Epithelial cell of esophagus (primary cell): ENCODE results near the gene NAGPA.

Experiments used
- DNase-seq: peaks from one replicate; pipeline ENCODE4 v3.0.0; 2010; ENCODE audit warnings: low read depth
- H3K4me3 ChIP-seq: 2 replicates; pipeline ENCODE4 v1.5.1; 2011; ENCODE audit warnings: mild to moderate bottlenecking, low read length, control low read depth
- TF ChIP-seq, protein P1 (sequence below): IDR thresholded peaks from 2 replicates; pipeline ENCODE4 v1.5.1; 2011; ENCODE audit warnings: low read depth, mild to moderate bottlenecking, low read length, control low read depth, inconsistent platforms; ENCODE audit not compliant: insufficient read depth; ENCODE audit errors: missing control alignments

NAGPA gene

DNA sequence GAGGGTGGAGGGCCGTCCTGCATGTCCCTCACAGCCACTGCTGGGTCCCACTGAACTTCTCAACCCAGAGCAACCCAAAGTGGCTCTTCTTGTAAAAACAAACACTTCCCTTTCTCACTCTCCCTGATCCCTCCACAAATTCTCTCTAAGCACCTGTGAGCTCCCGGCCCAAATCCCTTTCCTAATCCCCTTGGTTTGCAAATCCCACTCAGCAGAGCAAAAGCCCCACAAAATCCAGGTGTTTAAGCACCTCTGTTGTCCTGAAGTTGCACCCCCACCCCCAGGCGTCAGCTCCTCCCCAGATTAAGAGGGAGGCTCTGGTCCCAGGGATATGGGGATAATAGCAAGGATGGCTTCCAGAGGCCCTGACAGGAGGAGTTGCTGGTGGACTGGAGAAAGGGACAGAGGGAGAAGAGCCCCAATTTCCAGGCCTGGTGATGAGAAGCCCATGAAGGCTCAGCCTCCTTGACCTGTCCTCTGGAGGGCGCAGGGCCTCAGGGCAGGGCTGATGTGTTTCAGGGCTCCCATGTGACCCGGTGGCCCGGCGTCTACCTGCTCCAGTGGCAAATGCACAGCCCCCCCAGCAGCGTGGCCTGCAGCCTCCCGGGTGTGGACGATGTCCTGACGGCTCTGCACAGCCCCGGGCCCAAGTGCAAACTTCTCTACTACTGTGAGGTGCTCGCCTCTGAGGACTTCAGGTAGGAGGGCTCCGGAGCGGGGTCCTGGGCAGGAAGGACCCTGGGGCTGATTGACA is 23.0 kb downstream of the NAGPA start:
- TF ChIP-seq, protein P1, sequence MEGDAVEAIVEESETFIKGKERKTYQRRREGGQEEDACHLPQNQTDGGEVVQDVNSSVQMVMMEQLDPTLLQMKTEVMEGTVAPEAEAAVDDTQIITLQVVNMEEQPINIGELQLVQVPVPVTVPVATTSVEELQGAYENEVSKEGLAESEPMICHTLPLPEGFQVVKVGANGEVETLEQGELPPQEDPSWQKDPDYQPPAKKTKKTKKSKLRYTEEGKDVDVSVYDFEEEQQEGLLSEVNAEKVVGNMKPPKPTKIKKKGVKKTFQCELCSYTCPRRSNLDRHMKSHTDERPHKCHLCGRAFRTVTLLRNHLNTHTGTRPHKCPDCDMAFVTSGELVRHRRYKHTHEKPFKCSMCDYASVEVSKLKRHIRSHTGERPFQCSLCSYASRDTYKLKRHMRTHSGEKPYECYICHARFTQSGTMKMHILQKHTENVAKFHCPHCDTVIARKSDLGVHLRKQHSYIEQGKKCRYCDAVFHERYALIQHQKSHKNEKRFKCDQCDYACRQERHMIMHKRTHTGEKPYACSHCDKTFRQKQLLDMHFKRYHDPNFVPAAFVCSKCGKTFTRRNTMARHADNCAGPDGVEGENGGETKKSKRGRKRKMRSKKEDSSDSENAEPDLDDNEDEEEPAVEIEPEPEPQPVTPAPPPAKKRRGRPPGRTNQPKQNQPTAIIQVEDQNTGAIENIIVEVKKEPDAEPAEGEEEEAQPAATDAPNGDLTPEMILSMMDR = no peak
- DNase-seq = no peak

GRCh38 chr16:5008311-5008731 is 25.4 kb downstream of the NAGPA start:
- DNase-seq = no peak
- TF ChIP-seq, protein P1 = no peak
- H3K4me3 ChIP-seq = no peak overlapping the region

More for the DNA sequence above, 23.0 kb downstream of the NAGPA start:
- H3K4me3 ChIP-seq = no peak overlapping the region

DNA sequence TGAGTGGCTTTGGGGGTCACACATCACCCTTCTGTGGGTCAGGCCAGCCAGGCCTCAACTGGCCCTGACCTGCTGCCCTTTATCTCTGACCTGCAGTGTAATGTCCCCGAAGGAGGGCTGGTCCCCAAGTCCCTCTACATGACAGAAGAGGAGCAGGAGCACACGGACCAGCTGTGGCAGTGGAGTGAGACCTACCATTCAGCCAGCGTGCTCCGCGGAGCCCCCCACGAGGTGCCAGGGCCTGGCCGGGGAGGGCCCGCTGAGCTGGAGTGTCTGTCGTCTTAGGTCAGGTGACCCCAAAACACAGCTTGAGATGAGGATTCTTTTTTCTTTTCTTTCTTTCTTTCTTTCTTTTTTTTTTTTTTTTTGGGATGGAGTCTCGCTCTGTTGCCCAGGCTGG is 26.5 kb downstream of the NAGPA start:
- no peak for DNase-seq
- H3K4me3 ChIP-seq = no peak overlapping the region
- TF ChIP-seq, protein P1 = no peak

GRCh38 chr16:5006348-5007193 is 27.2 kb downstream of the NAGPA start:
- H3K4me3 ChIP-seq = no peak overlapping the region
- no peak for DNase-seq
- TF ChIP-seq, protein P1 = no peak

DNA sequence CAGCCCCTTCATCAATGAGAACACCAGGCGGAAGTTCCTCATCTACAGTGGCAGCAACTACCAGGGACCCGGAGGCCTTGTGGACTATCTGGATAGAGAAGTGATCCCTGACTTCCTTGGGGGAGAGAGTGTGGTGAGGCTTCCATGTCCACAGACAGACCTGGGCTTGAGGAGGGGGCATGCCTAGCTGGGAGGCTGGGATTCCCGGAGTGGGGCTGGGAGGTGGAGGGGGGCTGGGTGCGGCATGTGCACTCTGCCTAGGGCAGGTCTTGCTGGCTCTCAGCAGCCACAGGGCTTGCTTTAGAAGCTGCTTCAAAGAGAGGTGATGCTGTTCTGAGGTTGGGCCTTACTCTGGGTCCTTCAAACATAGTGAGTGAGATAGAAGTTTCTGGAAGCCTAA is 27.8 kb downstream of the NAGPA start:
- TF ChIP-seq, protein P1 = no peak
- no peak for DNase-seq
- H3K4me3 ChIP-seq = no peak overlapping the region

DNA sequence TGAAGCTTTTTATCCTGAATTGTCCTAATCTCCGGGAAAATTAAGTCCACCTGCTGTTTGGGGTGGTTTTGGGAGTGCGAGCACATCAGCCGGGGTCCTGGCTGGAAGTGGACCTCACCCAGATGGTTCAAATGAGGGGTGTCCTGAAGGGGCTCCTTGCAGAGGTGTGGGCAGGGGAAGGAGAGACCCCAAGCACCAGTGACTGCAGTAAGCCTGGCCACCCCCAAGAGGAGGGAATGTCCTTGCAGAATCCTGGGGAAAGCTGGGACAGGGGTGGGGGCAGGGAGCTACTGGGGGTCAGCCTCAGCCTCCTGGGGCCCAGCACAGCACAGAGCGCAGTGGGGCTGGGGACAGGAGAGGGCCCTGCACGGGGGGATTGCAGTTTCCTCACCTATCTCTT is 29.4 kb downstream of the NAGPA start:
- TF ChIP-seq, protein P1 = no peak
- H3K4me3 ChIP-seq = no peak overlapping the region
- no peak for DNase-seq
